ENCODE measurements around the gene TMEM238L. TPM values are rescaled to one million over a fixed set of nuclear protein-coding genes. Genes with fewer than 3 reads are reported as not detected.

The TMEM238L gene
- total and polyA plus RNA-seq, 2 experiments from 2014 or later = not detected

GRCh38 chr17:10836145-10836544 lies 32.2 kb upstream of the TMEM238L start:
- DNase-seq (ENCODE audit: low spot score) (no peak), ATAC-seq (no peak)
- Histone ChIP-seq H3F3A (replicated peaks; ENCODE audit: low read depth) (no peaks in the 10 kb centered on the region), H3K36me3 (ENCODE audit: insufficient read depth) (no peaks in the 10 kb centered on the region), H3K27me3 (ENCODE audit: insufficient read depth) (no peaks in the 10 kb centered on the region), H3K4me3 (no peak overlapping the region), H3K4me1 (ENCODE audit: insufficient read depth) (peaks cover 6% of the 10 kb centered on the region; the same call in 1 of the 2 replicates), H3K79me2 (replicated peaks; ENCODE audit: insufficient read depth) (no peaks in the 10 kb centered on the region), H2AFZ (no peak overlapping the region), H3K9me2 (ENCODE audit: insufficient read depth) (no peaks in the 10 kb centered on the region), H3K4me2 (no peak overlapping the region), H4K20me1 (replicated peaks; ENCODE audit: insufficient read depth) (no peaks in the 10 kb centered on the region), H3K27ac (ENCODE audit: low read depth) (no peak overlapping the region)
- Mint-ChIP-seq H3K27me3 (ENCODE audit: insufficient read depth, low read depth, poor library complexity) (peaks cover 2% of the 10 kb centered on the region), H3K36me3 (ENCODE audit: low read depth) (no peaks in the 10 kb centered on the region), H3K27ac (no peak overlapping the region), H3K9me3 (no peaks in the 10 kb centered on the region; the same call in 2 of the 3 replicates), H3K4me1 (peaks cover 17% of the 10 kb centered on the region), H3K4me3 (no peak overlapping the region)
- TF ChIP-seq CREB1 (CRISPR knock-in tag; IDR thresholded peaks at IDR 0.05; ENCODE audit: low read depth) (no peak), NANOG (IDR thresholded peaks at IDR 0.05; ENCODE audit: borderline replicate concordance) (no peak), EZH2phosphoT487 (IDR thresholded peaks at IDR 0.05; ENCODE audit: unreplicated experiment) (no peak), STAT1 (IDR thresholded peaks at IDR 0.05; ENCODE audit: unreplicated experiment) (no peak), CTCF (conservative IDR thresholded peaks at IDR 0.05; ENCODE audit: low read depth in 2 of 2) (no peak), POLR2AphosphoS5 (IDR thresholded peaks at IDR 0.05; ENCODE audit: low read depth) (no peak), JUNB (IDR thresholded peaks at IDR 0.05; ENCODE audit: unreplicated experiment) (no peak), REST (IDR thresholded peaks at IDR 0.05; ENCODE audit: unreplicated experiment) (no peak)

GRCh38 chr17:10831696-10832095 lies 27.8 kb upstream of the TMEM238L start:
- no peak for DNase-seq (ENCODE audit: low spot score)
- Histone ChIP-seq H3K36me3 (ENCODE audit: insufficient read depth) (no peaks in the 10 kb centered on the region), H4K20me1 (replicated peaks; ENCODE audit: insufficient read depth) (no peaks in the 10 kb centered on the region), H3K9me2 (ENCODE audit: insufficient read depth) (no peaks in the 10 kb centered on the region), H3K4me2 (no peak overlapping the region), H3K4me1 (ENCODE audit: insufficient read depth) (peaks cover 24% of the 10 kb centered on the region), H3F3A (replicated peaks; ENCODE audit: low read depth) (no peaks in the 10 kb centered on the region), H3K27me3 (ENCODE audit: insufficient read depth) (no peaks in the 10 kb centered on the region), H3K4me3 (no peak overlapping the region), H3K79me2 (replicated peaks; ENCODE audit: insufficient read depth) (no peaks in the 10 kb centered on the region), H2AFZ (no peak overlapping the region), H3K27ac (ENCODE audit: low read depth) (no peak overlapping the region)
- Mint-ChIP-seq H3K4me3 (no peak overlapping the region), H3K9me3 (no peaks in the 10 kb centered on the region; the same call in 2 of the 3 replicates), H3K4me1 (peaks cover 26% of the 10 kb centered on the region), H3K36me3 (ENCODE audit: low read depth) (no peaks in the 10 kb centered on the region), H3K27me3 (ENCODE audit: insufficient read depth, low read depth, poor library complexity) (peaks cover 2% of the 10 kb centered on the region), H3K27ac (no peak overlapping the region)
- no peak for ATAC-seq
- TF ChIP-seq CREB1 (CRISPR knock-in tag; IDR thresholded peaks at IDR 0.05; ENCODE audit: low read depth) (no peak), EZH2 (IDR thresholded peaks at IDR 0.05; ENCODE audit: low read depth, unreplicated experiment) (no peak), STAT1 (IDR thresholded peaks at IDR 0.05; ENCODE audit: unreplicated experiment) (no peak), ETS1 (IDR thresholded peaks at IDR 0.05) (no peak), NANOG (IDR thresholded peaks at IDR 0.05; ENCODE audit: borderline replicate concordance) (no peak)

Data from GM23338 (cell line).